Heart right ventricle (tissue), 16 donors: ENCODE measurements around the gene KRT86. TPM values are rescaled to one million over a fixed set of nuclear protein-coding genes. Genes with fewer than 3 reads are reported as not detected.

ENCODE experiments used
- ATAC-seq, 8 donors: fragments of 200-7000 bp; cut with Tn5 transposase; one replicate each; pipeline ENCODE4 v1.9.1; 2020; ENCODE audit warnings: mild to moderate bottlenecking in 8 of 8, moderate library complexity in 8 of 8, moderate number of reproducible peaks in 1 of 8
- DNase-seq, 2 donors: peaks; one replicate each; pipeline ENCODE4 v3.0.0-alpha.2; 2020
- H3K27ac ChIP-seq, 10 donors: fragments of 200-600 bp; sonication (generic) in 2 of 10; one replicate each; pipeline versions ENCODE4 v1.5.0 to v1.8.0; 2020 to 2022; ENCODE audit warnings: mild to moderate bottlenecking in 3 of 10
- H3K27me3 ChIP-seq, 7 donors: fragments of 200-600 bp; one replicate each; pipeline ENCODE4 v1.8.0; 2021 to 2022; ENCODE audit warnings: mild to moderate bottlenecking in 2 of 7
- H3K36me3 ChIP-seq, 9 donors: fragments of 200-600 bp; sonication (generic) in 1 of 9; one replicate each; pipeline versions ENCODE4 v1.5.0 to v1.8.0; 2020 to 2022; ENCODE audit warnings: mild to moderate bottlenecking in 2 of 9
- H3K4me1 ChIP-seq, 9 donors: fragments of 200-600 bp; sonication (generic) in 1 of 9; one replicate each; pipeline versions ENCODE4 v1.5.0 to v1.8.0; 2020 to 2022; ENCODE audit warnings: mild to moderate bottlenecking in 4 of 9
- H3K4me3 ChIP-seq, 10 donors: fragments of 200-600 bp; sonication (generic) in 2 of 10; one replicate each; pipeline versions ENCODE4 v1.5.0 to v1.8.0; 2020 to 2022; ENCODE audit warnings: mild to moderate bottlenecking in 7 of 10, moderate library complexity in 2 of 10
- H3K9me3 ChIP-seq, 11 donors: fragments of 200-600 bp in 10 of 11; sonication (generic) in 2 of 11; one replicate each; pipeline versions ENCODE4 v1.5.0 to v1.8.0; 2013 to 2022; ENCODE audit warnings: mild to moderate bottlenecking in 2 of 11, control low read depth in 1 of 11, moderate library complexity in 1 of 11
- WGBS, 2 donors: extraction: QIAGEN DNeasy Blood & Tissue Kit; methylation state at CpG; one replicate each; pipeline ENCODE4 v1.1.7; 2013; ENCODE audit warnings: inconsistent platforms in 1 of 2; 5-methylcytosine and 5-hydroxymethylcytosine counted together
- intact Hi-C, 10 donors: fragments of 100-400 bp; cut with DNase I; formaldehyde crosslinking; loops; one replicate each; pipeline versions ENCODE4 v1.11.1 to v1.14.2; 2022
- polyA plus RNA-seq, 2 donors: library from polyadenylated mRNA; stranded (reverse); fragments of 200-250 nt; gene quantifications; one replicate each; pipeline ENCODE4 v1.2.3, GENCODE V29; 2013
- total RNA-seq, 10 donors: library from RNA; stranded (reverse); fragmentation: NEBNext Ultra II Directional in 3 of 10; extraction: Animal tissue kit (Norgen Biotek cat#: 25700) in 3 of 10; gene quantifications; one replicate each; pipeline versions ENCODE4 v1.2.1 to v1.2.4, GENCODE V29; 2021 to 2023
- TF ChIP-seq, protein P1 (sequence below), 9 donors: fragments of 200-600 bp; sonication (generic) in 2 of 9; IDR thresholded peaks; one replicate each; pipeline versions ENCODE4 v1.5.0 to v1.8.0; 2021 to 2022; ENCODE audit warnings: antibody characterized with exemption in 9 of 9, mild to moderate bottlenecking in 5 of 9, moderate library complexity in 1 of 9
- donor health status: Arrhythmogenic right ventricular cardiomyopathy.
- donor health status: ischemic (EF 13 %, LVEDD 7.1; RV severe dilation, severe dysfunction).
- donor health status: healthy with polysubstance abuse.
- donor health status: DM: no; HTN: yes; CAD: no.
- donor health status: DM: no; HTN: no; CAD: no.
- donor health status: ischemic (EF 25% LVEDD 6.9; RV normal size, moderate dysfunction).
- donor health status: ischemic (EF 25% LVEDD 5.7; RV mildly dilated, moderate dysfunction).
- donor health status: healthy.
- donor health status: DM: yes; HTN: yes; CAD: no.
- donor health status: Ischemic cardiomyopathy.
- donor health status: ischemic (EF 35%, LVEDD 5.7; RV mildly dilated, moderate dysfunction).
- donor health status: nonischemic (EF 11% LVEDD 7.7; RV severe dilation, severe dysfunction).
- donor health status: DM: yes; HTN: yes; CAD: no.
- donor health status: PGD.
- donor health status: ischemic (EF 29% LVEDD 5.4; RV normal size, mild dysfunction).
- donor health status: nonischemic (EF 23%, LVEDD 6.1; RV moderate dilation, normal function).

Gene KRT86
- total and polyA plus RNA-seq, 12 donors = 0.01 to 0.19 TPM; not detected in 10

DNA sequence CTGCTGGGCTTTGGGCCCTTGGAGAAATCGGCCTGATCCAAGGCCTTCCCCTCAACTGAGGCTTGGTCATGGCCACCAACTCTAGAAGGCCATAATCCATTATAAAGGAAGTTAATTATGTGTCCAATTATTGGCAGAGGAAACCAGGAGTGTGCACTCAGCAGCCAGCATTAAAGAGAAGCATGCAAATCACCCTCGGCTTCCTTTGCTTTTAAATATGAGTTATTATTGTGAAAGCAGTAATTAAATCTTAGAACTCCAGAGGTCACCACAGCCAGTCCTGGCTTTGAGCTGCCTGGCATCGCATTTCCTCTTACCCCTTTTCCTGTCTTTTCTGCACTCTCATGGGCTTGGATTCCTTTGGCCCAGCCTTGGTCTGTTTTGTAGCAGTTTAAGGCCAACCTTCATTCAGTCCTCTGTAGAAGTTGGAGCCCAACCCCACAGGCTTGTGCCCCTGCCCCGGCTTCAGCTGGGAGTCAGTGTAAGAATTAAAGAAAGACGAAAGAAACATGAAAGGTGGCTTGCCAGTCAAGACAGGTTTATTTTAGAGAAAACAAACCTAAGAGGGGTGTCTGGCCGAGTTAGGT, 14.7 kb upstream of the KRT86 start:
- Histone ChIP-seq H3K36me3 (no peaks in the 10 kb centered on the region), H3K27ac (no peak overlapping the region), H3K4me3 (no peak overlapping the region), H3K27me3 (peaks cover 16 to 87% (median 69%) of the 10 kb centered on the region in 7 donors), H3K4me1 (peaks cover 5 to 9% (median 6%) of the 10 kb centered on the region in 9 donors), H3K9me3 (no peaks in the 10 kb centered on the region)
- TF ChIP-seq, protein P1, sequence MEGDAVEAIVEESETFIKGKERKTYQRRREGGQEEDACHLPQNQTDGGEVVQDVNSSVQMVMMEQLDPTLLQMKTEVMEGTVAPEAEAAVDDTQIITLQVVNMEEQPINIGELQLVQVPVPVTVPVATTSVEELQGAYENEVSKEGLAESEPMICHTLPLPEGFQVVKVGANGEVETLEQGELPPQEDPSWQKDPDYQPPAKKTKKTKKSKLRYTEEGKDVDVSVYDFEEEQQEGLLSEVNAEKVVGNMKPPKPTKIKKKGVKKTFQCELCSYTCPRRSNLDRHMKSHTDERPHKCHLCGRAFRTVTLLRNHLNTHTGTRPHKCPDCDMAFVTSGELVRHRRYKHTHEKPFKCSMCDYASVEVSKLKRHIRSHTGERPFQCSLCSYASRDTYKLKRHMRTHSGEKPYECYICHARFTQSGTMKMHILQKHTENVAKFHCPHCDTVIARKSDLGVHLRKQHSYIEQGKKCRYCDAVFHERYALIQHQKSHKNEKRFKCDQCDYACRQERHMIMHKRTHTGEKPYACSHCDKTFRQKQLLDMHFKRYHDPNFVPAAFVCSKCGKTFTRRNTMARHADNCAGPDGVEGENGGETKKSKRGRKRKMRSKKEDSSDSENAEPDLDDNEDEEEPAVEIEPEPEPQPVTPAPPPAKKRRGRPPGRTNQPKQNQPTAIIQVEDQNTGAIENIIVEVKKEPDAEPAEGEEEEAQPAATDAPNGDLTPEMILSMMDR (IDR thresholded peaks at IDR 0.05) = no peak
- 87 to 90% methylated on average over 6 of the region's 6 CpGs for WGBS, 2 donors
- intact Hi-C loops = no loop called here
- no peak for DNase-seq
- ATAC-seq = no peak

DNA sequence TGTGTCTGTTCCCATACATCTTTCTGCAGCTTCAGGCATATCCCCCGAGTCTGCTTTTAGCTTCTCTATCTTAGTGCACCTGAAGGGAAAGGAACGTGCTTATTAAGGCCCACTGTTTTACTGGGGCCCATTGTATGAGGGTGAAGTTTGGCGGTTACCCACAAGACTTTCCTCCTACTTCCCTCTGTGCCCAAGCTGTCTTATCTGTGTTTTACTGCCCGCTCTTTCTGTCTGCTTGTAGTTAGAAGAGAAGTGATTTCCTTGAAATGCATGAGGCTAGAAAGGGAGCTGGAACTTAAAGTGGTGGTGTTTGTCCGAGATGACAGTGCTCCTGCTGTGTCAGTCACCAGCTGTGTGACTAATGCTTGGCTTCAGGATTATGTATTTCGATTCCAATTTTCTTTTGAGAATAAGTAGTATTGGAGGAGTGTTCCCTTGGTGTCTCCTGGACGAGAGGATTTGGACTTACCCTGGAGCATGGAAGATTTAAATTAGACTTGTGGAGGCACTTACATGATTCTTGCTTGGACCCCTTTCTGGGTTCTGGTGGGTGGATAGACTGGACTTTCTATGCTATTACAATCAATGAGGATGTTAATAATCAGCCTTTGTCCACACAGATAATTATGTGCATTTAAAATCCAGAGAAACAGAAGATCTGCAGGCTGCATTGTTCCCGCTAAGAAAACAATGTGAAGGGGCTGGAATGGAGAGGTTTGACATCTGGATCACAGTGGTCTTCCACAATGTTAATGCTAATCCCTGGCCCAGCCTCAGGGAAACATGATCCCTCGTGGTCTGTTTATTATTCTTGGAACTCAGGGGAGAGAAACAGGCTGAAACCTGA, 13.9 kb upstream of the KRT86 start:
- peaks cover 5 to 9% (median 6%) of the 10 kb centered on the region in 9 donors for H3K4me1 ChIP-seq
- peaks cover 16 to 79% (median 61%) of the 10 kb centered on the region in 7 donors for H3K27me3 ChIP-seq
- TF ChIP-seq, protein P1 (IDR thresholded peaks at IDR 0.05) = no peak
- no peaks in the 10 kb centered on the region for H3K36me3 ChIP-seq
- DNase-seq (no peak), ATAC-seq (no peak)
- no peak overlapping the region for H3K27ac ChIP-seq
- intact Hi-C loops = no loop called here
- 74 to 75% methylated on average over 9 of the region's 9 CpGs for WGBS, 2 donors
- no peaks in the 10 kb centered on the region for H3K9me3 ChIP-seq
- no peak overlapping the region for H3K4me3 ChIP-seq

DNA sequence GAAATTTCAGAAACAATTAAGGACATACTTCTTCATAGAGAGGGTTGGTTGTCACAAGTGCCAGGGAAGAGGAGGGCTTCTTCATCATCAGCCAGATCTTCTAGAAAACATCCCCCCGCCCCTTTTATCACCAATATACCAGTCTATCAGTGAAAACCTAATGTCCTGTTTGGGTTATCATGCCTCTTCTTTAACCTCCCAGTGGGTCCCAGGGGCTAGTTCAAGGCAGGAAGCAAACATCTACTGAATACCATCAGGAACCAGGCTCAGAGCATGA, 13.3 kb upstream of the KRT86 start:
- WGBS, 2 donors = 59 to 77% methylated on average over 1 of the region's 1 CpG
- Histone ChIP-seq H3K4me1 (peaks cover 5 to 9% (median 6%) of the 10 kb centered on the region in 9 donors), H3K4me3 (no peak overlapping the region), H3K27me3 (peaks cover 16 to 73% (median 56%) of the 10 kb centered on the region in 7 donors), H3K36me3 (no peaks in the 10 kb centered on the region), H3K27ac (no peak overlapping the region), H3K9me3 (no peaks in the 10 kb centered on the region)
- TF ChIP-seq, protein P1 (IDR thresholded peaks at IDR 0.05) = no peak
- ATAC-seq (no peak), DNase-seq (no peak)
- intact Hi-C loops = no loop called here

DNA sequence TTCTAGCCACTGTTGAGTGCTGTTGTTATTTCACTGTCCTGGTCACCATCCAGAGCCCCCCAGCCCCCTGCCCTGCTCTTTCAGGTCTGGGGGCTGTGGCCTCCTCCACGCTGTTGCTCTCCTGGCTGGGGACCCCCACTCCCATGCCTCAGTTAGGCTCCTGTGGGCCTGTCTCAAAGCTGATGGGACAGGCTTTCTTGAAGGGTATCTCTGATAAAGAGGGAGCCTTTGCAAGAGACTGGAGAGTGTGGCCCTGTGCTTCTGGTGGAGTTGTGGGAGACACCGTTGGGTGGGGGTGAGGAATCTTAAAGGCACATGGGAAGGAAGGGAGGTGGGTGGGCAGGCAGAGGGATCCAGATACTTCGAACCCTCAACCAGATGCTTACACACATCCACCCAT, 12.2 kb upstream of the KRT86 start:
- ATAC-seq = no peak
- intact Hi-C loops = no loop called here

More for the DNA sequence above, 12.2 kb upstream of the KRT86 start:
- no peak overlapping the region for H3K4me3 ChIP-seq
- TF ChIP-seq, protein P1 (IDR thresholded peaks at IDR 0.05) = no peak
- H3K27ac ChIP-seq = no peak overlapping the region
- DNase-seq = no peak
- H3K4me1 ChIP-seq = peaks cover 5 to 9% (median 6%) of the 10 kb centered on the region in 9 donors
- no peaks in the 10 kb centered on the region for H3K9me3 ChIP-seq
- peaks cover 13 to 62% (median 45%) of the 10 kb centered on the region in 7 donors for H3K27me3 ChIP-seq
- no peaks in the 10 kb centered on the region for H3K36me3 ChIP-seq
- 81 to 84% methylated on average over 3 of the region's 3 CpGs for WGBS, 2 donors
